ENCODE measurements around the gene LAMA2.

LAMA2 gene

DNA sequence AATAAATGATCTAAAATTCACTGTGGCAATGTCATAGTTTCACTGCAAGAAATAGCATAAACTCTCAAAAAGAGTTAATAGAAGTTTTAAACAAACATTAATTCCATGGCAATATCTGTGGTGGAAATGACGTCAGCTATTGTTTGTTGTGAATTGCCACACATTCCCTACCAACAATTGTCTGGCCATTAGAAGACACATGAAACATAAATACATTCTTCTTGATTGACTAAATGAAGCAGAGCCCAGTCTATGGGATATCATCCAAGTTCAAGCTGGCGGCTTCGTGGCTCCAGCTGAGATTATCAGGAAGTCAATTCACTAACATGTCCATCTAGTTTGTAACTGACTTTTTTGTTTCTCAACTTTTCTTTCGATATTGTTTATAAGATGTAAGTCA lies 458.0 kb downstream of the LAMA2 start:
- no peak overlapping the region for H3K27ac ChIP-seq
- TF ChIP-seq, protein P1, sequence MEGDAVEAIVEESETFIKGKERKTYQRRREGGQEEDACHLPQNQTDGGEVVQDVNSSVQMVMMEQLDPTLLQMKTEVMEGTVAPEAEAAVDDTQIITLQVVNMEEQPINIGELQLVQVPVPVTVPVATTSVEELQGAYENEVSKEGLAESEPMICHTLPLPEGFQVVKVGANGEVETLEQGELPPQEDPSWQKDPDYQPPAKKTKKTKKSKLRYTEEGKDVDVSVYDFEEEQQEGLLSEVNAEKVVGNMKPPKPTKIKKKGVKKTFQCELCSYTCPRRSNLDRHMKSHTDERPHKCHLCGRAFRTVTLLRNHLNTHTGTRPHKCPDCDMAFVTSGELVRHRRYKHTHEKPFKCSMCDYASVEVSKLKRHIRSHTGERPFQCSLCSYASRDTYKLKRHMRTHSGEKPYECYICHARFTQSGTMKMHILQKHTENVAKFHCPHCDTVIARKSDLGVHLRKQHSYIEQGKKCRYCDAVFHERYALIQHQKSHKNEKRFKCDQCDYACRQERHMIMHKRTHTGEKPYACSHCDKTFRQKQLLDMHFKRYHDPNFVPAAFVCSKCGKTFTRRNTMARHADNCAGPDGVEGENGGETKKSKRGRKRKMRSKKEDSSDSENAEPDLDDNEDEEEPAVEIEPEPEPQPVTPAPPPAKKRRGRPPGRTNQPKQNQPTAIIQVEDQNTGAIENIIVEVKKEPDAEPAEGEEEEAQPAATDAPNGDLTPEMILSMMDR (IDR thresholded peaks at IDR 0.05): no peak
- no peaks in the 10 kb centered on the region for H3K9me3 ChIP-seq
- H3K36me3 ChIP-seq: no peaks in the 10 kb centered on the region
- no peak overlapping the region for H3K4me3 ChIP-seq (ENCODE audit: low read depth in 1 of 2, low read length in 1 of 2)
- no peaks in the 10 kb centered on the region for H3K4me1 ChIP-seq (ENCODE audit: control insufficient read depth in 1 of 2, insufficient read depth in 1 of 2, low read depth in 1 of 2, low read length in 1 of 2)
- H3K27me3 ChIP-seq: no peaks in the 10 kb centered on the region

DNA sequence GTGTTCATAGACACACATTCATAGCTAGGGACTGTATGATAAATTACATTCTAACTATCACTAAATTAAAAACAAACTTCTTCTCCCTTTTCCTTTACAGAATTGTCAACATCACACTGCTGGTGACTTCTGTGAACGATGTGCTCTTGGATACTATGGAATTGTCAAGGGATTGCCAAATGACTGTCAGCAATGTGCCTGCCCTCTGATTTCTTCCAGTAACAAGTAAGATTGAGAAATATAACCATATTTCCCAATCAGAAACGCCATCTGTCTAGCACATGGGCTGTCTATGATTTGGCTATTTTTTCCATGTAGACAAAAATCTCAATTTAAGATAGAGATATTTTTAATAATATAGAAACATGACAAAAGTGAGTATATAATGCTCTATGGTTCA lies 459.3 kb downstream of the LAMA2 start:
- TF ChIP-seq, protein P1 (IDR thresholded peaks at IDR 0.05): no peak
- no peaks in the 10 kb centered on the region for H3K36me3 ChIP-seq
- H3K27me3 ChIP-seq: no peaks in the 10 kb centered on the region
- no peak overlapping the region for H3K27ac ChIP-seq
- H3K4me3 ChIP-seq (ENCODE audit: low read depth in 1 of 2, low read length in 1 of 2): no peak overlapping the region
- H3K9me3 ChIP-seq: no peaks in the 10 kb centered on the region
- H3K4me1 ChIP-seq (ENCODE audit: control insufficient read depth in 1 of 2, insufficient read depth in 1 of 2, low read depth in 1 of 2, low read length in 1 of 2): no peaks in the 10 kb centered on the region

DNA sequence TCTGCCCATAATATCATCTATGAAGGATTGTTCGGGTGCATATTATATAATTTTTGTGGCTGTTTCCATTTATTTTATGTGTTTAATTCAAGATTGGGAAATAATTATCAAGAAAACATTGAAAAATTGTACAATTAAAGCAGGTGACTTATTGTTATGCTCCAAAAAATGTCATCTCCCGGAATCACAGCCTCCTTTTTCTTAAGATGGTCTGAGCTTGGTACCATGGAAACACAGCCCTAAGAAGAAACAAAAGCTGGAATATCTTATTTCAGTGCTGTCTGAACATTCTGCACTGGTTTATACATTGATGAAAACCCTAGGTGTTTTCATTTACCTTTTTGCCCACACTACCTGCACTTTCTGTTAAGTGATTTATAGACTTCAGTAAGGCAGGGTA lies 459.9 kb downstream of the LAMA2 start:
- TF ChIP-seq, protein P1 (IDR thresholded peaks at IDR 0.05): no peak
- no peak overlapping the region for H3K4me3 ChIP-seq (ENCODE audit: low read depth in 1 of 2, low read length in 1 of 2)
- no peak overlapping the region for H3K27ac ChIP-seq
- H3K9me3 ChIP-seq: no peaks in the 10 kb centered on the region
- no peaks in the 10 kb centered on the region for H3K27me3 ChIP-seq
- no peaks in the 10 kb centered on the region for H3K4me1 ChIP-seq (ENCODE audit: control insufficient read depth in 1 of 2, insufficient read depth in 1 of 2, low read depth in 1 of 2, low read length in 1 of 2)
- no peaks in the 10 kb centered on the region for H3K36me3 ChIP-seq

DNA sequence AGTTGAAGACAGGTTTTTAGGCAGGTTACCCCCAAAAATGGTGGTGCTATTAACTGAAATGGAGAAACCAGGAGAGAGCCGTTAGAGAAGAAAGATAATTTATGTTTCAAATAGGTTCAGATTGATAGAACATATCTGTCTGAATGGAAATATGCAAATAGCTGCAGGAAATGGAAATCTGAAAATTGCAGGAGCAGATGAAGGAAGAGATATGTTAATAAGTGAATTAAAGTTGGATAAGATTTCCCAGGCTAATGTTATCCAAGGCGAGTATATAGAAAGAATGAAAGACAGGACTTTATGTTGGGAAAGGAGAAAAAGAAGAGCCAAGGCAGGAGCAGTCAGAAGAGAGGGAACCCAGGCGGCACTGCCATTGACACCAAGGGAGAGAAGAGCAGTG lies 461.4 kb downstream of the LAMA2 start:
- TF ChIP-seq, protein P1 (IDR thresholded peaks at IDR 0.05): no peak
- Histone ChIP-seq H3K4me3 (ENCODE audit: low read depth in 1 of 2, low read length in 1 of 2) (no peak overlapping the region), H3K27me3 (no peaks in the 10 kb centered on the region), H3K4me1 (ENCODE audit: control insufficient read depth in 1 of 2, insufficient read depth in 1 of 2, low read depth in 1 of 2, low read length in 1 of 2) (no peaks in the 10 kb centered on the region), H3K9me3 (no peaks in the 10 kb centered on the region), H3K27ac (no peak overlapping the region), H3K36me3 (no peaks in the 10 kb centered on the region)

DNA sequence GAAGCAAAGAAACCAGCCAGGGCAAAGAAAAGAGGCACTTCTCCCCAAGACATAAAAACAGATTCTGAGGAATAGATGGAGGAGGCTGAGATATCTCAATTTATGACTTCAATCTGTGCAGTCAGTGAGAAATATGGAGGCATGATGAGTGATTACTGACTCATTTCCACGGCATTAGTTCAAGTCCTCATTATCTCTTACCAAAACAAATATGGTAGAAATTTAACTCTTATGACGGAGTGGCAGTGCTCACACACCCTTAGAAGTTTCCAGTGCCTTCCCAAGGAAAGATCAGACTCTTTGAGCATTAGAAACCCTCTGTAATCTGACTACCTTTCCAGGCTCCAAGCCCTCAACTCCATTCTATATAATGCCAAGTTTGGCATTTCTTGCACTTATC lies 463.0 kb downstream of the LAMA2 start:
- Histone ChIP-seq H3K36me3 (no peaks in the 10 kb centered on the region), H3K4me1 (ENCODE audit: control insufficient read depth in 1 of 2, insufficient read depth in 1 of 2, low read depth in 1 of 2, low read length in 1 of 2) (no peaks in the 10 kb centered on the region), H3K27ac (no peak overlapping the region), H3K9me3 (no peaks in the 10 kb centered on the region), H3K27me3 (no peaks in the 10 kb centered on the region), H3K4me3 (ENCODE audit: low read depth in 1 of 2, low read length in 1 of 2) (no peak overlapping the region)
- TF ChIP-seq, protein P1 (IDR thresholded peaks at IDR 0.05): no peak

DNA sequence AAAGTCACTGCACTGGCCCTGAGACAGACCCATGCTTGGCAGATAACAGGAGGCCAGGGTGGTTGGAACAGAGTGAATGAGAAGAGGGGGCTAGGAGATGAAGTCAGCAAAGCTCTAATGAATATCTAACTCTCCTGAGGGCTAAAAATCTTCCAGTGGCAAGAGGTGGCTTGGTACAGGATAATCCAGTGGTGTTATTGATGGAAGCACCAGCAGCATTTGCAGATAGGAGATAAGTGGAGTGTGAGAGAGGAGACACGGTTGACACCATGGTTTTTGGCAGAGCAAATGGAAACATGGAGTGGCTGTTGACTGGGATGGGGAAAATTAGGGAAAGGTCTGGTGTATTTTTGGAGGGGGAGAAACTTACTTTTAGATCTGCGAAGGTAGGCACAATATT lies 464.0 kb downstream of the LAMA2 start:
- Histone ChIP-seq H3K4me3 (ENCODE audit: low read depth in 1 of 2, low read length in 1 of 2) (no peak overlapping the region), H3K27ac (no peak overlapping the region), H3K9me3 (no peaks in the 10 kb centered on the region), H3K27me3 (no peaks in the 10 kb centered on the region), H3K4me1 (ENCODE audit: control insufficient read depth in 1 of 2, insufficient read depth in 1 of 2, low read depth in 1 of 2, low read length in 1 of 2) (no peaks in the 10 kb centered on the region), H3K36me3 (no peaks in the 10 kb centered on the region)
- TF ChIP-seq, protein P1 (IDR thresholded peaks at IDR 0.05): no peak

All from neutrophil (primary cell).